Ishikawa (cell line): ENCODE data around the gene MINDY4B.

Source experiments
- CEBPB ChIP-seq: IDR thresholded peaks from 2 replicates; pipeline ENCODE4 v1.6.1; 2012
- CREB1 ChIP-seq: IDR thresholded peaks from 2 replicates; pipeline ENCODE4 v1.6.1; 2012; ENCODE audit warnings: low read depth
- EGR1 ChIP-seq: IDR thresholded peaks from 2 replicates; pipeline ENCODE4 v1.6.1; 2012
- EP300 ChIP-seq: IDR thresholded peaks from 2 replicates; pipeline ENCODE4 v1.6.1; 2012; ENCODE audit warnings: borderline replicate concordance
- FOXM1 ChIP-seq: IDR thresholded peaks from 2 replicates; pipeline ENCODE4 v1.6.1; 2012; ENCODE audit warnings: low read depth, borderline replicate concordance
- NFIC ChIP-seq: IDR thresholded peaks from 2 replicates; pipeline ENCODE4 v1.6.1; 2012
- RAD21 ChIP-seq: IDR thresholded peaks from 2 replicates; pipeline ENCODE4 v1.6.1; 2012; ENCODE audit warnings: low read depth
- TAF1 ChIP-seq: IDR thresholded peaks from 2 replicates; pipeline ENCODE4 v1.6.1; 2012; ENCODE audit warnings: low read depth, mild to moderate bottlenecking
- TCF12 ChIP-seq: IDR thresholded peaks from 2 replicates; pipeline ENCODE4 v1.6.1; 2012; ENCODE audit warnings: low read depth
- TEAD4 ChIP-seq: IDR thresholded peaks from 2 replicates; pipeline ENCODE4 v1.6.1; 2012
- TF ChIP-seq, protein P1 (sequence below): IDR thresholded peaks from 2 replicates; pipeline ENCODE4 v1.6.1; 2012; ENCODE audit warnings: low read depth, mild to moderate bottlenecking
- TF ChIP-seq, protein P2 (sequence below): IDR thresholded peaks from 2 replicates; pipeline ENCODE4 v1.6.1; 2012

DNA sequence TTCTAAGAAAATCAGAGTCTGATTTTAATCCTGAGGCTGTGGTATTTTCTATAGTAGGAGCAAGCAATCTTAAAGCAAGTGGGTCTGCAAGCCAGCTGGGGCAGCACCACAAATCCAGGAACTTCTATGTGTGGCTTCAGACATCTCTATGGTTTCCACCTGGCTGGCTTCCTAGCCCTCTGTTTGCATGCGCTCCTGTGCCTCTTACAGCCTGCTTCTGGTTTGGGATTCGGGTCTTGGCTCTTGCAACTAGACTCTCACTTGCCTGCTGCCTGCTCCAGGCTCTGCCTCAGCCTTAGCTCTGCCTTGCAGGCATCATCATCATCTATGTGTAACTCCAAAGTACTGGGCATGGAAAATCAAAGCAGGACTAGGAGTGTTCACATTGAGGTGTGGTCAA is 43.4 kb downstream of the MINDY4B start:
- no peak for TF ChIP-seq TAF1
- TF ChIP-seq RAD21 = no peak
- TF ChIP-seq, protein P1, sequence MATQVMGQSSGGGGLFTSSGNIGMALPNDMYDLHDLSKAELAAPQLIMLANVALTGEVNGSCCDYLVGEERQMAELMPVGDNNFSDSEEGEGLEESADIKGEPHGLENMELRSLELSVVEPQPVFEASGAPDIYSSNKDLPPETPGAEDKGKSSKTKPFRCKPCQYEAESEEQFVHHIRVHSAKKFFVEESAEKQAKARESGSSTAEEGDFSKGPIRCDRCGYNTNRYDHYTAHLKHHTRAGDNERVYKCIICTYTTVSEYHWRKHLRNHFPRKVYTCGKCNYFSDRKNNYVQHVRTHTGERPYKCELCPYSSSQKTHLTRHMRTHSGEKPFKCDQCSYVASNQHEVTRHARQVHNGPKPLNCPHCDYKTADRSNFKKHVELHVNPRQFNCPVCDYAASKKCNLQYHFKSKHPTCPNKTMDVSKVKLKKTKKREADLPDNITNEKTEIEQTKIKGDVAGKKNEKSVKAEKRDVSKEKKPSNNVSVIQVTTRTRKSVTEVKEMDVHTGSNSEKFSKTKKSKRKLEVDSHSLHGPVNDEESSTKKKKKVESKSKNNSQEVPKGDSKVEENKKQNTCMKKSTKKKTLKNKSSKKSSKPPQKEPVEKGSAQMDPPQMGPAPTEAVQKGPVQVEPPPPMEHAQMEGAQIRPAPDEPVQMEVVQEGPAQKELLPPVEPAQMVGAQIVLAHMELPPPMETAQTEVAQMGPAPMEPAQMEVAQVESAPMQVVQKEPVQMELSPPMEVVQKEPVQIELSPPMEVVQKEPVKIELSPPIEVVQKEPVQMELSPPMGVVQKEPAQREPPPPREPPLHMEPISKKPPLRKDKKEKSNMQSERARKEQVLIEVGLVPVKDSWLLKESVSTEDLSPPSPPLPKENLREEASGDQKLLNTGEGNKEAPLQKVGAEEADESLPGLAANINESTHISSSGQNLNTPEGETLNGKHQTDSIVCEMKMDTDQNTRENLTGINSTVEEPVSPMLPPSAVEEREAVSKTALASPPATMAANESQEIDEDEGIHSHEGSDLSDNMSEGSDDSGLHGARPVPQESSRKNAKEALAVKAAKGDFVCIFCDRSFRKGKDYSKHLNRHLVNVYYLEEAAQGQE = no peak
- TF ChIP-seq CEBPB = no peak
- no peak for TF ChIP-seq NFIC
- no peak for TF ChIP-seq EP300
- no peak for TF ChIP-seq FOXM1
- TF ChIP-seq, protein P2, sequence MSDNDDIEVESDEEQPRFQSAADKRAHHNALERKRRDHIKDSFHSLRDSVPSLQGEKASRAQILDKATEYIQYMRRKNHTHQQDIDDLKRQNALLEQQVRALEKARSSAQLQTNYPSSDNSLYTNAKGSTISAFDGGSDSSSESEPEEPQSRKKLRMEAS = no peak
- no peak for TF ChIP-seq EGR1
- no peak for TF ChIP-seq CREB1
- no peak for TF ChIP-seq TEAD4
- TF ChIP-seq TCF12 = no peak
